Stromal cell of bone marrow (primary cell): ENCODE data around the gene RDH16.
"Not testable (repeated sequence)": the region's sequence is repeated elsewhere in the genome, so short reads cannot be mapped to it uniquely, and the experiment has no call there.

Experiments
- DNase-seq: peaks from one replicate; pipeline ENCODE4 v3.0.0-alpha.2; 2012; ENCODE audit warnings: low read depth

RDH16 gene

DNA sequence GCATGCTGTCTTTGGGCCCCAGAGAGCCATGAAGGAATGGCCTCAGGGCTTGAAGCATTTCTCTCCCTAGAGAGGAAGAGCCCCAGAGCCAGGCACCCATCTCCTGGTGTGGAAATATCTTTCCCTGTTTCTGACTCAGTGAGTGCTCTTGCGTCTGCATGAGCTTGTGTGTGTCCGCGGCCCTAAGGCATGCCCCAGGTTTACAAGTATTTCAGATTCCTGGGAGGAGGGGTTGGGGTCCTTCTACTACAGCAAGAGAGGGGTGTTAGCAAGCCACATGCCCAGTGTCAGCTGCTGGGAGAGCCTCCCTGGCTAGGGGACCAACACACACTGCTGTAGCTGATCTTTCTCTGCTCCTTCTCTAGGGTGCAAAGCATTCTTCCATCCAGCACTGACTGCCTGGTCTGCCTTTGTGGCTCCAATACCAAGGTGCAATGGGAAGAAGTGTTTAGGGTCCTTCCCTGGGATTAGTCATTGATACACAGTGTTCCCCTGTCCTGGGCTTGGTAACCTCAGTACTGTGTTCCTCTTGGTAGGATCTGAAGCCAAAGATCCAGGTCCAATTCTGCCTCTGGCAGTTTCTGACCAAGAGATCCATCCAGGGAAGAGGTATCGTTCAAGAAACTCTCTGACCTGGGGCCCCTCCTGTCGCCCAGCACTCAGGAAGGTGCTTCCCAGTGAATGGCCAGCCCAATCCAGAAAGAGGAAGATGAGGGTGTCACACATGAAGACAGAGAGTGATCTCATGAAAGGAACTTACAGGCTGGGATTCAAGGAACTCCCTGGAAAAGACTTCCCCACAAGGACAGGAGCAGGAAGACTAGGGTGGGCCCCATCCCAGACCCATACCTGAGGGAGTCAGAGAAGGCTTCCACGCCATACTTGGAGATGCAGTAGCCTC lies 3.1 kb downstream of the RDH16 start:
- no peak for DNase-seq

DNA sequence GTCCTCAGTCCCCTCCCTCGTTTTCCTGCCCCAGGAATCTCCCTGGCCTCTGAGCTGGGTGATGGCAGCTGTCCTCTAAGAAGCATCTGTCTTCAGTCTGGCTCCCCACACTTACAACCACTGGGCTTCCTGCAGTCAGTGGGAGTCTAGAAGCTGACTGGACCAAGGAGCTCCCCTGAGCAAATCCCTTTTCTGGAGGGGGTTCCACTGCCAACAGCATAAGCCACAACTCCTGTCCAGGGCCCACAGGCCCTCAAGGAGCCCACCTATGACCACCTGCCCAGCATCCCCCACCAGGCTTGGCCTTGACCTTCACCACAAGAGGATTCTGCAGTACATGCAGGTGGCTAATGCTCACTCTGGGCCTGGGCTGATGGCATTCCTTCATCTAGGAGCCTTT lies 4.1 kb downstream of the RDH16 start:
- no peak for DNase-seq

DNA sequence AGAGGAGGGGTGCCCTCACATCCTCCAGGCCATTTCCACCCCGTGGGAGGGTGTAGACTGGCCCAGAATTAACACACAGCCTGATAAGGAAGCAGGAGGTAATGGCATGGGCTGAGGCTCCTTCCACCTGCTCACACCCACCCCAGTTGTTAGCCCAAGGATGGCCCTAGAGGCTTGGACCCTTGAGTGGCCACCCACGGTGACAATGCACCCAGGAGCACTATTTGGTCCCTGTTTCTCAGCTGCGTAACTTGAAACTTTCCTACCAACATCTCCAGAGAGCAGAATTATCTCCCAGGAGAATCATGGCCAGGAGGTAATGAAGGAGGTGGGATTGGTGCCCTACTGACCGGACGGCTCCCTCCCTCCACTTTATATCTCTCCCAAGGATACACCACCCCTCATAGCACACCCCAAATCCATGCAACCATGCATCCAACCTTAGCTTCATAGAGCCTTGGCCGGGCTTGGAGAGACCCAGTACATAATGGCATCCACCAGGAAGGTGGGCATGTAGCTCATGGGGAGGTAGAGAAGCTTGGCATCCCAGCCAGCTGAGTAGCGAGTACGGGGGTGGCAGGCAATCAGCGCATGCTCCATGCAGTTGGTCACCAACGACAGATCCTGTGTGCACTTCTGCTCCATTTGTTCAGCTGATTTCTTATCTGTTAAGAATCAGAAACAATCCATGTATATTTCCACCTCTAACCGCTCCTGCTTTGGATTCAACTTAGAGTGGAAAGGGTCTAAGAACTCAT lies 5.6 kb downstream of the RDH16 start:
- DNase-seq: no peak

DNA sequence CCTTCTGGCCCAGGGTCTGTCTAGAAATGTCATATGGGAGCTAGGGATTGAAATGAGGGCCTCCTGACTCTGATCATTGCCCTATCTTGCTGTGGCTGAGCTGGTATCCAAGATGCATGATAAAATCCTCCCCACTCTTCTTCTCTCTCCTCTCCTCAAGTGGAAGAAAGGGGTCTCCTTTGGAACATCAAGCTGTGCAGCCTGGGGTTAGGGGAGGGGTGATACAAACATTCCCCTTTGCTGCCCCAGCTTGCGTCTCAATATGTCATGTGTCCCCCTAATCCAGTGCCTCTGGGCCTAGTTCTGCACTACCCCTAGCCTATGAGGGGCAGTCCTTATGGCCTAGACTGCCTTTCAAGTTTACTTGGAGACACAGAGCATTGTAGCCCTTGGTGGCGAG lies 8.5 kb downstream of the RDH16 start:
- DNase-seq: no peak

DNA sequence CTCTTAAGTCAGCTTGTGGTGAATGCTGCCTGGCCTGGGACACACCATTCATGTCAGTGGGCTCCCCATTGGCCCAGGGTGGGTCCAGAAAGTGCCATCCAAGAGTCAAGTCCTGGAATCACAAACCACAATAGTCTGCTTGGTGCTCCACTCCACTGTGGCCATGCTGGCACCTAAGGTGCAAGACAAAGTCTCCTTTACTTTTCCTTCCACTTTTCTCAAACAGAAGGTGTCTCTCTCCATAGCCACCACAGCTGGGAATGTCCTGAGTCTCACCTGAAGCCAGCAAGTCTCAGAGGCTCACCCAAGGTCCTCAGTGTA lies 9.0 kb downstream of the RDH16 start:
- DNase-seq: no peak

DNA sequence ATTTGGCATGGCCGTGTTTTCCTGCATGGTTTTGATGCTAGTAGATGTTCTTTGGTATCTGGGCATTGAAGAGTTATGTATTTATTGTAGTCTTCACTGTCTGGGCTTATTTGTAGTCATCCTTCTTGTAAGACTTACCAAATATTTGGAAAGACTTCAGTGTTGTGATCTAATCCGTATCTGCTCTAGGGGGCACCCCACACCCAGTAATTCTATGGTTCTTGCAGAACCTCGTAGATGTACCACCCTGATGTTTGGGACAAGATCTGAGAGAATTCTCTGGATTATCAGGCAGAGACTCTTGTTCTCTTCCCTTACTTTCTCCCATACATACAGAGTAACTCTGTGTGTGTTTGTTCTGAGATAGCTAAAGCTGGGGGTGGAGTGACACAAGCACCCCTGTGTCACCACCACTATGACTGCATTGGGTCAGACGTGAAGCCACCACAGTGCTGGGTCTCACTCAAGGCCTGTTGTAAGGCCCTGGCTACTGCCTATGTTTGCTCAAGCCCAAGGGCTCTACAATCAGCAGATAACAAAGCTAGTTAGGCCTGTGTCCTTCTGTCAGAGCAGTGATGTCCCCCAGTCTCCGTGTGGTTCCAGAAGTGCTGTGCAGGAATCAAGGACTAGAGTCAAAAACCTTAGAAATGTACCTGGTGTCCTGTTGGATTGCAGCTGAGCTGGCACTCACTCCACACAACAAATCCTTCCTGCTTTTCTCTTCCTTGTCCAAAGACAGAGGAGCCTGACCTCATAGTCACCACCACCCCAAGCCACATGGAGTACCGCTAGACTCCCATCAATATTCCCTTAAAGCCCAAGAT lies 9.6 kb downstream of the RDH16 start:
- no peak for DNase-seq

DNA sequence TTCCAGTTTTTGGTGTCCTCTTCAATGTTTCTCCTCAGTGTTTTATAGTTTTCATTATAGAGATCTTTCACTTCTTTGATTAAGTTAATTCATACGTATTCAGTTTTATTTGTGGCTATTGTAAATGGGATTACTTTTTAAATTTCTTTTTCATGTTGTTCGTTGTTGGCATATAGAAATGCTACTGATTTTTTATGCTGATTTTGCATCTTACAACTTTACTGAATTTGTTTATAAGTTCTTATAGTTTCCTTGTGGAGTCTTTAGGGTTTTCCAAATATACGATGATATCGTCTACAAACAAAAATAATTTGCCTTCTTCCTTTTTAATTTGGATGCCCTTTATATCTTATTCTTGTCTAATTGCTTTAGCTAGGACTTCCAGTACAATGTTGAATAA lies 13.5 kb downstream of the RDH16 start:
- no peak for DNase-seq

DNA sequence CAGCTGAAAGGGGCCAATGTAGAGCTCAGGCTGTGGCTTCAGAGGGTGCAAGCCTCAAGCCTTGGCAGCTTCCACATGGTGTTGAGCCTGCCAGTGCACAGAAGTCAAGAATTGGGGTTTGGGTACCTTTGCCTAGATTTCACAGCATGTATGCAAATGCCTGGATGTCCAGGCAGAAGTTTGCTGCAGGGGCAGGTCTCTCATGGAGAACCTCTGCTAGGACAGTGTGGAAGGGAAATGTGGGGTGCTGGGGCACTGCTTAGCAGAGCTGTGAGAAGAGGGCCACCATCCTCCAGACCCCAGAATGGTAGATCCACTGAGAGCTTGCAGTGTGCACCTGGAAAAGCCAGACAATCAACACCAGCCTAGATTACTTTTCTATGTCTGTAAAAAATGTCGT lies 14.0 kb downstream of the RDH16 start:
- not testable (repeated sequence) for DNase-seq

DNA sequence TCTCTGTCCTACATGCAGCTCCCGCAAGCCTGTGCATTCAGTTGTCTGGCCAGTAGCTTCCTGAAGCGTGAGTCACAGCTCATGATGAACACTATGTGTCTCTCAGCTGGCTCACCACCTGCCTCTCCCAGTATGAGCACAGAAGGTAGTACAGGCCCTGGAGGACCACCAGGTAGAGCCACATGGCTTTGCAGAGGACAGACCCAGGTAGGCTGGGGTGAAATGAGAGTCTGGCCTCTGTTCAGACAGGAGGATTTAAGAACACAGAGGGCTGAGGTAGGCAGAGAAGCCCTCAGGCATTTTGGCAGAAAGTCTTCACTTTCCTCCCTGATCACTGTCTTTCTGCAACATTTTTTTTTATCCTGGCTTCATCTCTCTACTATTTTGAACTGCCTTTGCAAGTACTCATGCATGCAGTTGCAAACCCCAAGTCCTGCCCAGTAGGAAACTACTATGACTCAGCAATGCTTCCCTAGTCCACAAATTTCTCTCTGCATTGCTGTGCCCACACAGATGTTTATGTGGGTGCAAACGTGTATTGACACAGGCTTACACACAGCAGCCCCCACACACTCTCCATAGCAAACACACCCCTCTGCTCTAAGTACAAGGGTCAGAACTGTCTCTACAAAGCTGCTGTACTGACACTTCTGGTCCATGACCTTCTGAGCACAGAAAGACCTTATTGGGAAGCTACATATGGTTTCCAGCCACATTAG lies 15.9 kb downstream of the RDH16 start:
- peak; percentile 36 for DNase-seq

DNA sequence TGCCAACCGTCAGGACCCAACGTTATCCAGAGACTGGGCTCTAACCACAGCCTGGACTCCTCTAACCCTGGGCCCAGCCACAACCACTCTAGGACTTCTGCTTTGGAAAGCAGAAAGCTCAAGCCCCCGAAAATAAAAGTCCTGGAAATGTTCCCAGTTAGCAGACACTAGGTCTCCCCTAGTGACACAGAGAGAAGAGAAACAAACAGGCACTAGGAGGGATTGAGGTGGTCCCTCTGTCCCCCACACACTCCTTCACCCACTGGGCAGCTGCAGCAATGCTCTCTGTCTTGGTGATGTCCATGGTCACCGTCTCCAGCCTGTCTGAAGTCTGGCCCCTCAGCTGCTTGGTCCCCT lies 16.5 kb downstream of the RDH16 start:
- not testable (repeated sequence) for DNase-seq

DNA sequence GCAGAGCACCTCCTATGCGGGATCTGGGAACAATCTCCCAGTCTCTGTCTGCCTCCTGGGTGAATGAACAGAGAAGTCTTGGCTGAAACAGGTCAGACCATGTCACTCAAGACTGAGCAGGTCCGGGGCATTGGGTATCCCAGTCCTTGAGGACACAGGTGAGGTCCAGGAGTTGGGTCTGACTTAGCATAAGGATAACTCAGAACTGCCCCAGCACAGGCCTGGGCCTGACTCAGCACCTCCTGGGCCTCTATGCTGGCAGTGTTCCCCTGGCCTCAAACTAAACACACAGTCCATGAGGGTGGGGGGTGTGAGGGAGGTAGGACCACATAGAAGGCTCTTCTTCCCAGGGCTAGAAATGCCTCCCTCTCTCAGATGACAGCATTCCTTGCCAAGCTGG lies 21.7 kb downstream of the RDH16 start:
- DNase-seq: no peak

DNA sequence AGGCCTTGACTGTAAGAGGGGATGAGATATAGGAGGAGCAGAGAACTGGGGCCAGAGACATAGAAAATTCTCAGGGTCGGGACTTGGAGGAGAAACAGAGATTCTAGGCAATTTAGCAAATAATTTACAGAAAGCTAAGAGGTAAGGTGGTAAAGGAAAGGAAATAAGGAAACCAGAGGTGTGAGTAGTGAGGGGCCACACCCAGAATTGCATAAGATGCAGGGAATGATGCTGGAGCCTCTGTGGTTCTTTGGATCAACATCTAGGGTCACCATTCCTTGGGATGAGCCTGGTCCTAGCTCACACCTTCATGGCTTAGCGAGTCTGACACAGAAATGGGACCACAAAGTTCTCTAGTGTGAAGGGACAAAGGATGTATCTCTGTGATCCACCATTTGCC lies 22.3 kb downstream of the RDH16 start:
- DNase-seq: no peak

DNA sequence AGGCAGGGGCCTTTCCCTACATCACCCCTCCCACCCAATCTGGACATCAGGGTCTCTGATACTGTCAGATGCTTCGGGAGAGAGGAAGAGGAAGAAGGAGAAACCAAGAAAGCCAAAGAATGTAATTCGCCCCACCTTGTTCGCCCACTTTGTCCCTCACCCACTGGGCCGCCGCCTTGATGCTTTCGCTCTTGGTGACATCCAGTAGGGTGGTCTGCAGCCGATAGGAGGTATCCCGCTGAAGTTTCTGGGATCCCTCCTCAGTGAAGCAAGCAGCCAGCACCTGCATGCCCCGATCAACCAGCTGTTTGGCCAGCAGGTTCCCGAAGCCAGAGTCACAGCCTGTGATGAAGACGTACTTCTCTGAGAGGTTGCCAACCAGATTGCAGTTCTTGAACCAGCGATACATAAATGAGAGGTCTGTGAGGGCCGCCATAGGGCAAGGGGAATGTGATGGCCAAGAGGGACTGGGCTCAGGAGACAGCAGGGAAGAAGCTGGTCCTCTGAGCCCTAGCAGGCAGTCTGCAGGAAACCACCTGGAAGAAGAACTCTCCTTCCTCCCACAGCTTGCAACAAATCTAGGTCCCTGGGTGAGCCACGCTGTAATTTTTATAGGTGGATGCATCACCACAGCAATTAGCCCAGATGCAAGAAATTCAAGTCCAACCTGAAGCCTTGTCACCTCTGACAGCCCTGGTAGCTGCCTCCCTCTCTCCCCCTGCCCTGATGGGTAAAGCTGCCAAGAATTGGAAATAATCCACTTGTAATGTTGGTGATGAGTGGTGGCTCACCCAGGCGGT lies 23.4 kb downstream of the RDH16 start, which contains the start of gene SDR9C7:
TSS of gene SDR9C7 (minus strand) at position 583 of the 800 bp plus-strand sequence. CDS start at position 436, 147 bp downstream.
- DNase-seq: no peak

DNA sequence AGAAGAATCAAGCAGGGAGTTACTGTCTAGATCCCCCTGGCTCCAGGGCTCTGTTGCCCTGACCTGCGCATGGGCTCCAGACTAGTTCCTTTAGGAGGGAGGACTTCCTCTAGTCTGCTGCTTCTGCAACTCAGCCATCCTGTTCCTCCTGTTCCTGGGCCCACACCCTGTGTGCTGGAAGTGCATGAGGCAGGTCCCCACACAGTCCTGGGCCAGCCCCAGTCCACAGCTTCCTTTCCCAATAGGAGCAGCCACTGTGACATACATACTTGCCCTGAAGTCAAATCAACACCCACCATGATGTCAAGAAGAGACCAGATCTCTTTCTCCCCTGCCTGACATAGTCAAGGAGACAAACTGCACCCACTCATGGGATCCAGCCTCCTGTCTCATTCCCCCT lies 24.5 kb downstream of the RDH16 start:
- DNase-seq: no peak

DNA sequence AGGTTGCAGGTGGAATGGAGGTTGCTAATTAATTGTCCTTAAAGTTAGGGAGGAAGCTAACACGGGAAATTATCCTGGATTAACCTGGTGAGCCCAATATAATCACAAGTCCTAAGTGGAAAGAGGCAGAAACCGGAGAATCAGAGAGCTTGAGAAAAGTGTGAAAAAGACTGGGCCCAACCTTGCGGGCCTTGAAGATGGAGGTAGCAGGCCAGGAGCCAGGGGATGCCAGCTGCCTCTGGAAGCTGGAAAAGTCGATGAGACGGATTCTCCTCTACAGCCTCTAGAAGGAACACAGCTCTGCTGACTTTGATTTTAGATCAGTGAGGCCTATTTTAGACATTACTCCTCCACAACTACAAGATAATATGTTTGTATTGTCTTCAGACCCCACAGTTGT lies 25.3 kb downstream of the RDH16 start:
- DNase-seq: no peak

DNA sequence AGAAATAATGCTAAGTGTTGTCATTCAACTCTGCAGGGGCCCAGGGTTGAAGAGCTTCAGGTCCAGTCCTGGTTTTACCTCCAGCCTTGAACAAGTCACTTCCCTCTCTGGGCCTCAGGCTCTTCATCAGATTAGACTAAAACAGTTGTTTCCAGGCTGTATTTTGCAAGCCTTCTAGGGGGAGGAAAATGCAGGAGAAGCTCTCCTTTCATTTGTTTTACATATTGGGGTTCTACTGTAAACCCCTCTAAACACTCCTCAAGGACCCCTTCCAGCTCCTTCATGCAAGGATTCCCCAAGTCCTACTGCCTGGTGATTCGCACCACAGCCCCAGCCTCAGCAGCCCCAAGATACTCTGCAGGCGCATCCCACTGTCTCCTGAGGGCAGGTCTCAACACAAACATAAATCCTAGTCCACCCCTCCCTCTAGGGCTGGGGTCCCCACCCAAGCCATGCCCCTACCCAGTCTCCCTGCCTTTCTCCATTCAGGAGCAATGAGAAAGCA lies 25.9 kb downstream of the RDH16 start:
- peak; percentile 30 for DNase-seq

DNA sequence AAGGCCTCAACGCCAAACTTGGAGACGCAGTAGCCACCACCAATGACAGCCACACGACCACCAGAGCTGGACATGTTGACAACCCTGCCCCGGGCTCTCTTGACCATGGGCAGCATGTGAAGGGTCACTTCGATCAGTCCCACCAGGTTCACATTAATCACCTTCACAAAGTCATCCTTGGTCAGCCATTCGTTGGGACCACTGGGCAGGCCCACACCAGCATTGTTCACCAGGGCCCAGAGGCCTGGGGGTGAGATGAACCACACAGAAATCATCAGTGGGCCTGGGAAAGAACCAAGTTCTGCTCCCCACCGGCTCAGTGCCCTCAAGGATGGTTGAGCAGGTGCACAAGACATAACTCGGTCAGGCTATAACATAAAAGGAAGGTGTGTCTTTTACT lies 27.2 kb downstream of the RDH16 start:
- DNase-seq: no peak

DNA sequence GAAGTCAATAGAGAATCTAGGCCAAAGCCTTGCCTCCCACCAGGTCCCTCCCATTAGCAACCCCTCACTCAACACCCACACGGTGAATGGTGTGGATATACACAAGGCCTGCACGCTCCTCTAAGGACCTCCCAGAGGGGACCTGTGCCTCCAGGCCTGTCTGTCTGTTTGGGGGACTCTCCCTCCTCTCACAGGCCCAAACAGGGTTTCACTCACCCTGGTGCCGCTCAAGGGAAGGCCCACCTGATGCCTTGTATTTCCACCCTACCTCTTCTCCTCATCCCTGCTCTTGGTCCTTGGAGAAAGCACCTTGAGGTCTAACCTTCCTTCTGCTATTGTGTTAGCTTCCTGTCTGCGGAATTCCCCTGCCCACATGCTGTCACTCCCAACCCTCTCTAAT lies 27.6 kb downstream of the RDH16 start:
- no peak for DNase-seq

DNA sequence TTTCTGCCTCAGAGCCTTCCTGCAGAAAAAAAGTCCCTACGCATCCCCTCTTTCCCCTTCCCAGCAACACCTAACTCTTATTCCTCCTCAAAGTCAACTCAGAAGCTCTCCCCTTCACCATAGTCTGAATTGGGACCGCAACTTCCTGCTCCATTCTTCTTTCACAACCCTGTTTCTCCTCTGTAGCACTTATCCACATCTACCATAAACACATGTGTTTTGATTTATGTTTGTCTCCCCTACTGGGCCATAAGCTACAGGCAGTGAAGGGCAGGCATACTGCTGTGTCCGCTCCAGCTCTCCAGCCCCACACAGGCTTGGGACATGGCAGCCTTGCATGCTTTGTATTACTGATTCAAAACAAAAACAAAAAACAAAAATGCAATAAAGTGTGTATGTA lies 29.1 kb downstream of the RDH16 start:
- DNase-seq: no peak

DNA sequence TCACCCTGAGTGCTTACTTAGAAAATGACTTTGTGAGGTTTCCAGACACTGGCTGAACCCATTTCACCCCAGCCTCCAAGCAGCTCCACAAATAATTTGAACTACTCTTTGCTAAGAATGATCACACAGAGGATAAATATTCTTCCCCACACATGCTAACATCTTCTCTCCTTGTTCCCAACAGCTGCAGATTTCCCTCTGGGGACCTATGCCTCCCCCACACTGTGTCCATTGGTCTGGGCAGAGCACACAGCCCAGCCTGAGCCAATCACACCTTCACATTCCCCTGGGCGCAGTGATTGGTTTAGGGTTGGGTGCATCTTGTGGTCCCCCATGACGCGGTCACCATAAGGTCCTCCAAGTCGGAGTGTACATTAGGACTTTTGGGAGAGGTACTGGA lies 30.1 kb downstream of the RDH16 start:
- DNase-seq: no peak

DNA sequence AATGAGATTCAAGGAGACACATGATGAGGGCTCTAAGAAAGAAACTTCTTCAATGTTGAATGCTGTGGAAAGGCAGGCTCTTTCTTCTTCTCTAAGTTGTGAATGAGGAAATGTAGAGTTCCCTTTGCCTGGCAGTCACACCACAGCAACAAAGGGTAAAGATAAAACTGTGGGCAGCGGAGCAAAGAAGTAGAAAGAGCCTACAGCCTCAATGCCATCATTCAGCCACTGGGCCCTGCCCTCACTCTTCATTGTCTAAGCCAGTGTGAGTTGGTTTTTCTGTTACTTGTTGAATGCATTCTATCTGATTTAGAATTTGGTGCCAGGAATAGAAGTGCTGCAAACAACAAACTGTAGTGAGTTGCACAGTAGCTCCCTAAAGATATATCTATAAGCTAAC lies 35.4 kb downstream of the RDH16 start:
- no peak for DNase-seq
